MM.1S (cell line): ENCODE measurements around the gene TAS2R40.

Source experiments
- EZH2 ChIP-seq: fragments of 300-600 bp; sonication (generic); optimal IDR thresholded peaks from 2 replicates; pipeline ENCODE3; 2017; ENCODE audit warnings: low read depth, mild to moderate bottlenecking, antibody characterized with exemption, low read length, mixed read lengths
- EZH2phosphoT487 ChIP-seq: fragments of 300-600 bp; sonication (generic); IDR thresholded peaks from 2 replicates; pipeline ENCODE4 v1.6.1; 2018; ENCODE audit warnings: antibody characterized with exemption, low read length
- TF ChIP-seq, protein P1 (sequence below): fragments of 300-600 bp; sonication (generic); IDR thresholded peaks from 2 replicates; pipeline ENCODE4 v1.5.1; 2016; ENCODE audit warnings: antibody characterized with exemption, low read length, mixed read lengths

DNA sequence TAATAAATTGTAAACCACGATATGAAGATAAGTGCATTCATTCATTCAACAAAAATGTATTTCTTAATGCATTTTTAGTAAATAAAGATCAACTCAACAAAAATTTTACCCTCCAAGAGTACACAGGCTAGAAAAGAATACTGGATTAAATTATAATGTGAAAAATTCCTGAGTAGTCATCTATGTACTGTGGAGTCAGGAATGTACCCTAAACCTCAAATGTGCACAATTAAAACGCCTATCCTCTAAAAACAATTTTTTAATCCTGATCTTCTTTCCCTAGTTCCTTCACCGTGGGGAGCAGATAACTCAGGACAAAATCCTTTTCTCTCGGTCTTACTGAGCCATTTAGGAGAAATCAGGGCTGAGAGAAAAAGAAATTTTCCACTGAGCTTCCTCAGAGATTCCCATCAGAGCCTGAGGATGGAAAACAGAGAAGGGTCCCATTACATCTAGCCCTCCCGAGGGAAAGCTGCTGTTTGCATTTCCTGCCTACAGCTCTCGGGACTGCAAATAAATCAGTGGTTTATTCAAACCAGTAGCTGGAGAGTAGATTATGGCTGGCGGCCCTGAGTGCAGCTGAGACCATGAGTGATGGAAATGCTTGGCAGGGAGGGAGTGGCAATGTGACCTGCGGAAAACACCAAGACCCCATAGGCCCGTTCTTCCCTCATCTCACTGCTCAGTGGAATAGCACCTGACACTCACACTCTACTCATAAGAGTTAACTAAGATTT is 7.4 kb downstream of the TAS2R40 start:
- TF ChIP-seq, protein P1, sequence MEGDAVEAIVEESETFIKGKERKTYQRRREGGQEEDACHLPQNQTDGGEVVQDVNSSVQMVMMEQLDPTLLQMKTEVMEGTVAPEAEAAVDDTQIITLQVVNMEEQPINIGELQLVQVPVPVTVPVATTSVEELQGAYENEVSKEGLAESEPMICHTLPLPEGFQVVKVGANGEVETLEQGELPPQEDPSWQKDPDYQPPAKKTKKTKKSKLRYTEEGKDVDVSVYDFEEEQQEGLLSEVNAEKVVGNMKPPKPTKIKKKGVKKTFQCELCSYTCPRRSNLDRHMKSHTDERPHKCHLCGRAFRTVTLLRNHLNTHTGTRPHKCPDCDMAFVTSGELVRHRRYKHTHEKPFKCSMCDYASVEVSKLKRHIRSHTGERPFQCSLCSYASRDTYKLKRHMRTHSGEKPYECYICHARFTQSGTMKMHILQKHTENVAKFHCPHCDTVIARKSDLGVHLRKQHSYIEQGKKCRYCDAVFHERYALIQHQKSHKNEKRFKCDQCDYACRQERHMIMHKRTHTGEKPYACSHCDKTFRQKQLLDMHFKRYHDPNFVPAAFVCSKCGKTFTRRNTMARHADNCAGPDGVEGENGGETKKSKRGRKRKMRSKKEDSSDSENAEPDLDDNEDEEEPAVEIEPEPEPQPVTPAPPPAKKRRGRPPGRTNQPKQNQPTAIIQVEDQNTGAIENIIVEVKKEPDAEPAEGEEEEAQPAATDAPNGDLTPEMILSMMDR, result no peak
- TF ChIP-seq EZH2phosphoT487, result no peak
- TF ChIP-seq EZH2, result no peak
